NT2/D1 (cell line): ENCODE measurements around the gene THSD7A.

Experiments used
- SUZ12 ChIP-seq: IDR thresholded peaks from 2 replicates; pipeline ENCODE4 v1.6.1; 2011; ENCODE audit not compliant: insufficient read length, insufficient read depth; ENCODE audit errors: extremely low read depth
- ZNF274 ChIP-seq: IDR thresholded peaks from 2 replicates; pipeline ENCODE4 v1.6.1; 2011; ENCODE audit warnings: mild to moderate bottlenecking, low read depth, low read length

DNA sequence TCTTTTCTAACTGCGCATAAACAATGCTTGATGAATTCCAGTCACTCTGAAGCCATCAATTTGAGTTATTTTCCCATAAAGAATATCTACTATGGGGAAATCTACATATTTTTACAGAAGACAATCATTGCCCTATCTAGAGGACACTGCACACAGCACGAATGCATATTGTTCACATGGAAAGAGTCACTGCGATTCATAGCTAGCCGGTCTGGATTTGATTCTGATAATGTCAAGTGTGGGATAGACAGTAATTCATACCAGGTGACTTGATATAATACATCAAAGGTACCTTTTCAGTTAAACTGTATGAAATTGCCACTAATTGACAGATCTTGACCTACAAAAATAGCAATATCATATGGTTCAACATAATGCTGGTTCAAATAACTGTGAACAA, 255.7 kb downstream of the THSD7A start:
- TF ChIP-seq SUZ12 (no peak), ZNF274 (no peak)
